Uterus (tissue), 4 donors: ENCODE measurements around the gene TCEANC. TPM values are rescaled to one million over a fixed set of nuclear protein-coding genes. Genes with fewer than 3 reads are reported as not detected.
"Not testable (repeated sequence)": the region's sequence is repeated elsewhere in the genome, so short reads cannot be mapped to it uniquely, and the experiment has no call there.

ENCODE experiments used
- DNase-seq, 2 donors: peaks; one replicate each; pipeline ENCODE4 v3.0.0-alpha.2; 2019 to 2020
- H3K27ac ChIP-seq, 2 donors: fragments of 200-600 bp; sonication (generic); 1 replicate in 1 of 2; 2 replicates in 1 of 2; pipeline ENCODE4 v1.5.1; 2016 to 2018
- H3K27me3 ChIP-seq, 2 donors: fragments of 200-600 bp; sonication (generic); one replicate each; pipeline ENCODE4 v1.5.1; 2018 to 2019; ENCODE audit warnings: control low read depth in 1 of 2
- H3K36me3 ChIP-seq, 2 donors: fragments of 200-600 bp; sonication (generic); one replicate each; pipeline ENCODE4 v1.5.1; 2019; ENCODE audit warnings: control low read depth in 1 of 2
- H3K4me1 ChIP-seq, 2 donors: fragments of 200-600 bp; sonication (generic); one replicate each; pipeline ENCODE4 v1.5.1; 2018 to 2019; ENCODE audit warnings: control low read depth in 1 of 2
- H3K4me3 ChIP-seq, 2 donors: fragments of 200-600 bp; sonication (generic); 1 replicate in 1 of 2; 2 replicates in 1 of 2; pipeline ENCODE4 v1.5.1; 2018 to 2019; ENCODE audit warnings: mild to moderate bottlenecking in 1 of 2
- H3K9me3 ChIP-seq, 2 donors: fragments of 200-600 bp; sonication (generic); one replicate each; pipeline ENCODE4 v1.5.1; 2019; ENCODE audit warnings: control low read depth in 1 of 2
- CTCF ChIP-seq, 4 experiments: fragments of 200-600 bp in 2 of 4; fragments of 450-650 bp in 2 of 4; sonication (generic) in 2 of 4; IDR thresholded peaks; one replicate each; pipeline ENCODE4 v1.5.1; 2016 to 2019; ENCODE audit warnings: antibody characterized with exemption in 4 of 4, mild to moderate bottlenecking in 2 of 4, moderate library complexity in 1 of 4
- POLR2A ChIP-seq, 2 donors: fragments of 450-650 bp; IDR thresholded peaks; one replicate each; pipeline ENCODE4 v1.6.1; 2016; ENCODE audit warnings: antibody characterized with exemption in 2 of 2, mild to moderate bottlenecking in 1 of 2, moderate library complexity in 1 of 2
- intact Hi-C: fragments of 100-400 bp; cut with DNase I; formaldehyde crosslinking; loops from one replicate; pipeline ENCODE4 v1.15.1; 2023; ENCODE audit warnings: low total_unique reads
- total RNA-seq, 4 donors: library from RNA; depleted of rRNA in 3 of 4; stranded (reverse); fragments of >200 nt in 3 of 4; gene quantifications; one replicate each; pipeline versions ENCODE4 v1.1.0 to v1.2.4, GENCODE V29; 2014 to 2023
- donor health status: DM: yes; HTN: yes; CAD: no.

Gene TCEANC
- total RNA-seq, 4 donors from 2014 or later = 1.5 to 9.2 (median 5.7) TPM

- no peak for TF ChIP-seq POLR2A (IDR thresholded peaks at IDR 0.05)
- no peaks in the 10 kb centered on the region for H3K36me3 ChIP-seq
- H3K9me3 ChIP-seq = no peaks in the 10 kb centered on the region
- H3K27me3 ChIP-seq = no peaks in the 10 kb centered on the region
- no peak overlapping the region for H3K4me3 ChIP-seq
- intact Hi-C loops = no loop called here
- H3K4me1 ChIP-seq = no peaks in the 10 kb centered on the region
- H3K27ac ChIP-seq = no peak overlapping the region
- DNase-seq = no peak
These were observed 20.1 kb downstream of the TCEANC start for GRCh38 chrX:13673016-13673415.

GRCh38 chrX:13676885-13677284, 23.9 kb downstream of the TCEANC start:
- Histone ChIP-seq H3K4me1 (no peaks in the 10 kb centered on the region), H3K9me3 (no peaks in the 10 kb centered on the region), H3K27ac (no peak overlapping the region), H3K4me3 (no peak overlapping the region), H3K36me3 (no peaks in the 10 kb centered on the region), H3K27me3 (no peaks in the 10 kb centered on the region)
- intact Hi-C loops = no loop called here
- no peak for TF ChIP-seq POLR2A (IDR thresholded peaks at IDR 0.05)
- no peak for TF ChIP-seq CTCF (IDR thresholded peaks at IDR 0.05)
- no peak for DNase-seq

GRCh38 chrX:13679700-13680099, 26.8 kb downstream of the TCEANC start:
- not testable (repeated sequence) for H3K27me3 ChIP-seq, H3K9me3 ChIP-seq, H3K4me3 ChIP-seq, H3K36me3 ChIP-seq, H3K4me1 ChIP-seq, H3K27ac ChIP-seq, DNase-seq
- intact Hi-C loops = loop anchor here (10.0 kb wide), 1 partner anchor 55 kb away; the partner anchor contains the start of genes OFD1 and TRAPPC2

- Histone ChIP-seq H3K9me3 (no peaks in the 10 kb centered on the region), H3K4me3 (no peak overlapping the region), H3K27me3 (no peaks in the 10 kb centered on the region), H3K27ac (no peak overlapping the region), H3K36me3 (no peaks in the 10 kb centered on the region), H3K4me1 (no peaks in the 10 kb centered on the region)
- no peak for DNase-seq
- intact Hi-C loops = loop anchor here (10.0 kb wide), 1 partner anchor 53 kb away; the partner anchor contains the start of genes OFD1 and TRAPPC2
- TF ChIP-seq CTCF (IDR thresholded peaks at IDR 0.05) (no peak), POLR2A (IDR thresholded peaks at IDR 0.05) (no peak)
These were observed 28.7 kb downstream of the TCEANC start for GRCh38 chrX:13681595-13681994.

- Histone ChIP-seq H3K4me3 (no peak overlapping the region), H3K4me1 (no peaks in the 10 kb centered on the region), H3K27me3 (no peaks in the 10 kb centered on the region), H3K27ac (no peak overlapping the region), H3K9me3 (no peaks in the 10 kb centered on the region), H3K36me3 (no peaks in the 10 kb centered on the region)
- intact Hi-C loops = loop anchor here (10.0 kb wide), 1 partner anchor 50 kb away; the partner anchor contains the start of genes OFD1 and TRAPPC2
- no peak for DNase-seq
- no peak for TF ChIP-seq POLR2A (IDR thresholded peaks at IDR 0.05)
- no peak for TF ChIP-seq CTCF (IDR thresholded peaks at IDR 0.05)
These were observed 31.4 kb downstream of the TCEANC start for GRCh38 chrX:13684361-13684760.

- H3K4me1 ChIP-seq = no peaks in the 10 kb centered on the region
- no peaks in the 10 kb centered on the region for H3K9me3 ChIP-seq
- H3K36me3 ChIP-seq = no peaks in the 10 kb centered on the region
- no peak overlapping the region for H3K4me3 ChIP-seq
- TF ChIP-seq CTCF (IDR thresholded peaks at IDR 0.05) (no peak), POLR2A (IDR thresholded peaks at IDR 0.05) (no peak)
- intact Hi-C loops = loop anchor here (10.0 kb wide), 1 partner anchor 50 kb away; the partner anchor contains the start of genes OFD1 and TRAPPC2
- H3K27ac ChIP-seq = no peak overlapping the region
- DNase-seq = no peak
- no peaks in the 10 kb centered on the region for H3K27me3 ChIP-seq
These were observed 32.3 kb downstream of the TCEANC start for GRCh38 chrX:13685126-13685763.
